Measurements from ENCODE around the gene PLSCR1.
"Not testable (repeated sequence)": the region's sequence is repeated elsewhere in the genome, so short reads cannot be mapped to it uniquely, and the experiment has no call there.

The PLSCR1 gene

GRCh38 chr3:146511402-146512134 is 32.8 kb downstream of the PLSCR1 start:
- no peak for DNase-seq

DNA sequence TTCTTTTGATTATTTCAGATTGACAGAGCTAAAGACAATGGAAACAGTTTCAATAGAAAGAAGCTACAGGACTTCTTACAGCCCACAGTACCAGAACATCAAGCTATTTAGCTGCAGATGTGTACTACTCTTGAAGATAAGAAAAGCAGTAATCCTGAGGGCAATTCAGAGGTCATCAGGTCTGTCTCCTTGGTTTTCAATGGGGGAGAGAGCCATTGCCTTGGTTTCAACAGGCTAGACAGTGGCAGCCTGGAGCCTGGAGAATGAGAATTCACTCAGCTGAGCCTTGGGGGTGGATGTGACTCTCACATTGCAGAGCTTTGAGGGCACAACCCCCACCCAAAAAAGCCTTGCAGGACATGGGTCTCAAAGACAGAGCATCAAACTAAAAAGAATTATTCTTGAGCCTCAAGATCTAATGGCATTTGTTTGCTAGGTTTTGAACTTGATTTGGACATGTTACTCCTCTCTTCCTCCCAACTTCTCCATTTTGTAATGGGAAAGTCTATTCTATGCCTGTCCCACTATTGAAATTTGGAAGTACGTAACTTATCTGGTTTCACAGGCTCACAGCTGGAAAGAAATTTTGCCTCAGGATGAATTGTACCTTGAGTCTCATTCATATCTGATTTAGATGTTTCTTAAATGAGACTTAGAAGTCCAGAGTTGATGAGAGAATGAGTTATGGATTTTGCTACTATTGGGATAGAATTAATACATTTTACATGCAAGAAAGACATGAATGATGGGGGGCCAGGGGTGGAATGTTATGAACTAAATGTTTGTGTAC is 36.9 kb downstream of the PLSCR1 start:
- no peak for DNase-seq

DNA sequence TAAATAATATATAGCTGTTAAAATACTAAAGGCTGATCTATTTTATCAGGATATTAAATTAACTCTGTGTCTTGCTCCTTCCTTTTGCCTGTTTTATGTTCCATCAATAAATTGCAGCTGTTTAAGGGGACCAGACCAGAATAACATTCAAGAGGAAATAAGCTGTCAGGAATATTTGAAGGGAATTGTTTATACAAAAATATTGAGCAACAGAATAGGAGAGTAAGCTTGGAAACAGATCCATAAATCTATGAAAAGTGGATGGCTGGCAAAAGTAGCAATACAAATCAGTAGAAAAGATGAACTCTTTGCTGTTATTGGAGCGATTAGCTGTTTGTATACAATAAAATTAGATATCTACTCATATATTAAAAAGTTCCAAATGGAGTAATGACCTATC is 38.9 kb downstream of the PLSCR1 start:
- DNase-seq, result no peak

GRCh38 chr3:146504498-146505197 is 39.8 kb downstream of the PLSCR1 start:
- DNase-seq, result no peak

DNA sequence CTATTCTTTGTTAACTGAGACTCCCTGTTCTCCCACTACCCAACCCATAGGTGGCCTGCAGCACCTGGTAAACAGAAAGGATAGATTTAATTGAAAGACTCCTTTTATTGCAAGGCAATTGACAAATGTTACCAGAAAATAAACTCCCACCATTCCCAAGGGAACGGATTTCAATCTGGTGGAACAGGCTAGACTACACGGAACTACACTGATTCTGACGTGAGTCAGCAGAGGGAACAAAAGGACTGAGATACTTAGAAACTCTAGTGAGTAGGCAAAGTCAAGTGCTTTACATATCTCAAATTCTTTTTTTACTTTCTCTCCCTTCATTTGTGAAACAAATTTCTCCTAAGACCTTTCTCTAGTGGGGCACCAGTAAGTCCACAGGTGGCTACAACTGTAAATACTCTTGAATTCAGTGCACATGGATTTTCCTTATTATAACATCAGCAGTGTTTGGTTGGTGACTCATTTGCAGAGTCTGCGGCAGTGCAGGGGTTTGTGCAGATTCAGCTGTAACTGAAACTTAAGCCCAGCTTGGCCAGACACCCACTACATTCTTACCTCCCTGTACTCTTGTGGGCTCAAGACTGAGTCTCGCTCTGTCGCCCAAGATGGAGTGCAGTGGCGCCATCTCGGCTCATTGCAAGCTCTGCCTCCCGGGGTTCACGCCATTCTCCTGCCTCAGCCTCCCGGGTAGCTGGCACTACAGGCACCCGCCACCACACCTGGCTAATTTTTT is 40.8 kb downstream of the PLSCR1 start:
- DNase-seq, result peak; percentile 54

- DNase-seq, result no peak
Measured at GRCh38 chr3:146502887-146503460, 41.4 kb downstream of the PLSCR1 start.

GRCh38 chr3:146501752-146502151 is 42.7 kb downstream of the PLSCR1 start:
- DNase-seq, result peak; percentile 34

DNA sequence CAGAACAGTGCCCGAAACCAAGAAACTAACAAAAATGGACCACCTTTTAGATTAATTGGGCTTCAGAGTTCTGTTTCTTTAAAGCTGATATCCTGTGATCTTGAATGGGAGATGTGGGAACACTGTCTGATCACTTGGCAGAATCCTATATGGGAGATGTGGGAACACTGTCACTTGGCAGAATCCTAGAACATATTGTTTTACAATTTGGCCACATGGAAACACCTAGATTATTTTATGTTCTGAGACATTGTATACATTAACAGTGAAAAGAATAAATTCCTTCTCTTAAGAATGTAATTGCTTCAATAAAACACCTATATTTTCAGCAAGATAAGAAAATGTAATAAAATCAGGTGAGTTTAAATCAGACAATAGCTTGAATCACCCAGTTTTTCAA is 44.7 kb downstream of the PLSCR1 start:
- DNase-seq, result no peak

GRCh38 chr3:146498002-146498736 is 46.2 kb downstream of the PLSCR1 start:
- DNase-seq, result peak; percentile 13

DNA sequence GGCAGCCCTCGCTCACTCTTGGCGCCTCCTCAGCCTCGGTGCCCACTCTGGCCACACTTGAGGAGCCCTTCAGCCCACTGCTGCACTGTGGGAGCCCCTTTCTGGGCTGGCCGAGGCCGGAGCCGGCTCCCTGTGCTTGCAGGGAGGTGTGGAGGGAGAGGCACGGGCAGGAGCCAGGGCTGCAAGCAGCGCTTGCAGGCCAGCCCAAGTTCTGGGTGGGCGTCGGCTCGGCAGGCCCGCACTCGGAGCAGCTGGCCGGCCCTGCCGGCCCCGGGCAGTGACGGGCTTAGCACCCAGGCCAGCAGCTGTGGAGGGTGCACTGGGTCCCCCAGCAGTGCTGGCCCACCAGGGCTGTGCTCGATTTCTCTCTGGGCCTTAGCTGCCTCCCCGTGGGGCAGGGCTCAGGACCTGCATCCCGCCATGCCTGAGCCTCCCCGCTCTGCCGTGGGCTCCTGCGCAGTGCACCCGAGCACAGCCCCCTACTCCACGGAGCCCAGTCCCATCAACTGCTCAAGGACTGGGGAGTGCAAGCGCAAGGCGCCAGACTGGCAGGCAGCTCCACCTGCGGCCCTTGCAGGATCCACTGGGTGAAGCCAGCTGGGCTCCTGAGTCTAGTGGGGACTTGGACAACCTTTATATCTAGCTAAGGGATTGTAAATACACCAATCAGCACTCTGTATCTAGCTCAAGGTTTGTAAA is 47.1 kb downstream of the PLSCR1 start:
- not testable (repeated sequence) for DNase-seq

- no peak for DNase-seq
Measured at GRCh38 chr3:146496726-146497125, 47.7 kb downstream of the PLSCR1 start.

- DNase-seq, result no peak
Measured at GRCh38 chr3:146496251-146496650, 48.2 kb downstream of the PLSCR1 start.

DNA sequence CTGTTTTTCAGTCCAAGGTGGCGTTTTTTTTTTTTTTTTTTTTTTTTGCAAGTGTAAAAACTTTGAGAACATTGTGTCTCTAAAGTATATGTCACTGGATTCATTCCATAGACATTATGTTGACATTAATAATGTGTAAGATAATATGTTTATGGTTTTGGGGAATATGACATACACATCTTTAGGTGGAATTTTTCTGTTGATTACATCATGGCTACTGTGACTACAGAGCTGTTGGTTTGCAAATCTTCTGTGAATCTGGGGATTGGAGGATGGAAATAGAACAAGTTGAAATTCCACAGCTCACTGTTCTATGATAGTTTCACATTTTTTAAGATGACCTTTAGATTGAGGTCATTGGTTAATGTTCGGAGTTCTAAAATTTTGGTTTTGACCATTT is 50.6 kb downstream of the PLSCR1 start:
- DNase-seq, result no peak

- no peak for DNase-seq
Measured at GRCh38 chr3:146493221-146493620, 51.2 kb downstream of the PLSCR1 start.

- no peak for DNase-seq
Measured at GRCh38 chr3:146491303-146491702, 53.1 kb downstream of the PLSCR1 start.

DNA sequence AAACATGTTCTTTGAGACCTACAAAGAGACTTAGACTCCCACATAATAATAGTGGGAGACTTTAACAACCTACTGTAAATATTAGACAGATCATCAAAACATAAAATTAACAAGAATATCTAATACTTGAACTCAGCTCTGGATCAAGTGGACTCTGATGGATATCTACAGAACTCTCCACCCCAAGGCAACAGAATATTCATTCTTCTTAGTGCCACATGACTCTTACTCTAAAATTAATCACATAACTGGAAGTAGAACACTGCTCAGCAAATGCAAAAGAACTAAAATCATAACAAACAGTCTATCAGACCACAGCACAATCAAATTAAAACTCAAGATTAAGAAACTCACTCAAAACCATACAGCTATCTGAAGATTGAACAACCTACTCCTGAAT is 59.1 kb downstream of the PLSCR1 start:
- no peak for DNase-seq

DNA sequence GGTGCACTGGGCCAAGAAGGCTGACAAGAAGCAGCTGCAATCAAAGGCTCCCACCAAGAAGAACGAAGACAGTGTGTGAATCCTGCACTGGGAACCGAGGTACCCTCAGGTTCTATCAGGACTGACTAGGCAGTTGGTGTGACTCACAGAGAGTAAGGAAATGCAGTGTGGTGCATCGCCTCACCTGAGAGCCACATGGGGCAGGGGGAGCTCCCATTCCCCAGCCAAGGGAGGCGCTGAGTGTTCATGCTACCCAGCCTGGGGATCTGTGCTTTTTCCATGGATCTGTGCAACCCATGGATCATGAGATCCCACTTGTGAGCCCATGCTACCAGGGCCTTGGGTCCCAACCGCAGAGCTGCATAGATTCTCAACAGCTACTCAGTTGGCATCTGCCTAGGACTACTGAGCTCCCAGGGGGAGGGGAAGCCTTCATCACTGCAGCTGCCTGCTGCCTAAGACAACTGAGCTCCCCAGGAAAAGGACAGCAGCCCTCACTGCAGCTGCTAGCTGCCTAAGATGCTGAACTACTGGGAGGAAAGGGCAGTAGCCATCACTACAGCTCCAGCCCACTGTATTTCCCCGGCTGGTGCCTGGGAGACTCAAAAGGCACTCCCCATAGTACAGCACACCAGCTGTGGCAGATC is 68.2 kb downstream of the PLSCR1 start:
- DNase-seq, result no peak

- DNase-seq, result not testable (repeated sequence)
Measured at GRCh38 chr3:146474976-146475375, 69.4 kb downstream of the PLSCR1 start.

GRCh38 chr3:146473726-146474125 is 70.7 kb downstream of the PLSCR1 start:
- DNase-seq, result no peak

DNA sequence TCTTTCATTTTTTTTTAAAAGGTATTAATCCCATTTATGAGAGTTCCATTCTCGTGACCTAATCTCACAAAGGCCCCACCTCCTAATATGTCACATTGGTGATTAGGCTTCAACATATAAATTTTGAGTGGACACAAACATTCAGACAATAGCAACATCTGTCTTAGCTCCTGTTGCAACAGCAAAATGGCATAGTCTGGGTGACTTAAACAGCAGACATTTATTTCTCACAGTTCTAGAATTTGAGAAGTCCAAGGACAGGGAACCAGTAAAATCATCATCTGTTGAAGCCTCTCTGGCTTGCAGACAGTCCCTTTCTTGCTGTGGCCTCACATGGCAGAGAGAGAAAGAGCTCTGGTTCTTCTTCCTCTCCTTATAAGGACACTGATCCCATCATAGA is 71.8 kb downstream of the PLSCR1 start:
- no peak for DNase-seq

GRCh38 chr3:146471012-146471411 is 73.4 kb downstream of the PLSCR1 start:
- DNase-seq, result no peak

Measured in activated CD4-positive, alpha-beta T cell treated with anti-CD3 and anti-CD28 coated beads, Interleukin-2, amount 50 U/mL, for 16 hours (primary cell).